Measurements from ENCODE around the gene MYO15B.

MYO15B gene

DNA sequence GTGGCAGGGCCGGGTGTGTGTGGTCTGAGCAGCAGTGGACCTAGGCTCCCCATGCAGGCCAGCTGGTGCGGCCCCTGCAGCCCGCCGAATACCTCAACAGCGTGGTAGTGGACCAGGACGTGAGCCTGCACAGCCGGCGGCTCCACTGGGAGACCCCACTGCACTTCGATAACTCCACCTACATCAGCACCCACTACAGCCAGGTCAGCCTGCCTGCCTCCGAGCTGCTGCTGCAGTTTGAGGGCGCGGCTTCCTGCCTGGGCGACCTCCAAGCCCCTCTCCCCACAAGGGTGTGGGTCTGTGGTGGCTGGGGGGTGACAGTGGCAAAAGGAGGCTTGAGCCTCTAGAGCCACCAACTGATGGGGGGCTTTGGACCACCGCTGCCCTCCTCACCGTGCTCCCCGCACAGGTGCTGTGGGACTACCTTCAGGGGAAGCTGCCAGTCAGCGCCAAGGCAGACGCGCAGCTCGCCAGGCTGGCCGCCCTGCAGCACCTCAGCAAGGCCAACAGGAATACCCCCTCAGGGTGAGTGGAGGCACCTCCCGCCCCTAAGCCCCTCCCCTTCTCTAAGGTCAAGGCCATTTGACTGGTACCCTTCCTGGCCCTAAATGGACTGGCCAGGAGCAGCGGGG, 37.2 kb downstream of the MYO15B start:
- no peak overlapping the region for H3K27ac ChIP-seq (ENCODE audit: low read length)
- TF ChIP-seq EZH2 (IDR thresholded peaks at IDR 0.05; ENCODE audit: borderline replicate concordance, low read depth, low read length, severe bottlenecking), result no peak
- TF ChIP-seq, protein P1, sequence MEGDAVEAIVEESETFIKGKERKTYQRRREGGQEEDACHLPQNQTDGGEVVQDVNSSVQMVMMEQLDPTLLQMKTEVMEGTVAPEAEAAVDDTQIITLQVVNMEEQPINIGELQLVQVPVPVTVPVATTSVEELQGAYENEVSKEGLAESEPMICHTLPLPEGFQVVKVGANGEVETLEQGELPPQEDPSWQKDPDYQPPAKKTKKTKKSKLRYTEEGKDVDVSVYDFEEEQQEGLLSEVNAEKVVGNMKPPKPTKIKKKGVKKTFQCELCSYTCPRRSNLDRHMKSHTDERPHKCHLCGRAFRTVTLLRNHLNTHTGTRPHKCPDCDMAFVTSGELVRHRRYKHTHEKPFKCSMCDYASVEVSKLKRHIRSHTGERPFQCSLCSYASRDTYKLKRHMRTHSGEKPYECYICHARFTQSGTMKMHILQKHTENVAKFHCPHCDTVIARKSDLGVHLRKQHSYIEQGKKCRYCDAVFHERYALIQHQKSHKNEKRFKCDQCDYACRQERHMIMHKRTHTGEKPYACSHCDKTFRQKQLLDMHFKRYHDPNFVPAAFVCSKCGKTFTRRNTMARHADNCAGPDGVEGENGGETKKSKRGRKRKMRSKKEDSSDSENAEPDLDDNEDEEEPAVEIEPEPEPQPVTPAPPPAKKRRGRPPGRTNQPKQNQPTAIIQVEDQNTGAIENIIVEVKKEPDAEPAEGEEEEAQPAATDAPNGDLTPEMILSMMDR (IDR thresholded peaks at IDR 0.05; ENCODE audit: borderline replicate concordance, extremely low read depth, low read length, poor library complexity, severe bottlenecking), result no peak
- DNase-seq, result no peak
- peaks cover 11% of the 10 kb centered on the region for H3K36me3 ChIP-seq (ENCODE audit: insufficient read depth, low read length)
- H3K9ac ChIP-seq (ENCODE audit: low read depth, low read length), result no peak overlapping the region
- H3K27me3 ChIP-seq (ENCODE audit: insufficient read depth, low read length, poor library complexity), result no peaks in the 10 kb centered on the region
- H3K4me3 ChIP-seq (ENCODE audit: low read depth in 1 of 2, low read length in 2 of 2), result no peak overlapping the region
- no peak overlapping the region for H3K4me2 ChIP-seq (ENCODE audit: insufficient read depth, low read length)
- 0 out of 2 replicates have a peak, but pooled peaks cover 7% of the 10 kb centered on the region for H4K20me1 ChIP-seq (ENCODE audit: insufficient read depth, low read length)
- H2AFZ ChIP-seq (ENCODE audit: low read depth, low read length), result no peak overlapping the region
- H3K9me3 ChIP-seq (ENCODE audit: insufficient read depth, low read length, severe bottlenecking), result no peaks in the 10 kb centered on the region
- no peaks in the 10 kb centered on the region for H3K4me1 ChIP-seq (ENCODE audit: insufficient read depth, low read length)
- no peaks in the 10 kb centered on the region for H3K79me2 ChIP-seq (ENCODE audit: insufficient read depth, low read length)
- no peak for ATAC-seq (ENCODE audit: insufficient read depth, low read depth)

DNA sequence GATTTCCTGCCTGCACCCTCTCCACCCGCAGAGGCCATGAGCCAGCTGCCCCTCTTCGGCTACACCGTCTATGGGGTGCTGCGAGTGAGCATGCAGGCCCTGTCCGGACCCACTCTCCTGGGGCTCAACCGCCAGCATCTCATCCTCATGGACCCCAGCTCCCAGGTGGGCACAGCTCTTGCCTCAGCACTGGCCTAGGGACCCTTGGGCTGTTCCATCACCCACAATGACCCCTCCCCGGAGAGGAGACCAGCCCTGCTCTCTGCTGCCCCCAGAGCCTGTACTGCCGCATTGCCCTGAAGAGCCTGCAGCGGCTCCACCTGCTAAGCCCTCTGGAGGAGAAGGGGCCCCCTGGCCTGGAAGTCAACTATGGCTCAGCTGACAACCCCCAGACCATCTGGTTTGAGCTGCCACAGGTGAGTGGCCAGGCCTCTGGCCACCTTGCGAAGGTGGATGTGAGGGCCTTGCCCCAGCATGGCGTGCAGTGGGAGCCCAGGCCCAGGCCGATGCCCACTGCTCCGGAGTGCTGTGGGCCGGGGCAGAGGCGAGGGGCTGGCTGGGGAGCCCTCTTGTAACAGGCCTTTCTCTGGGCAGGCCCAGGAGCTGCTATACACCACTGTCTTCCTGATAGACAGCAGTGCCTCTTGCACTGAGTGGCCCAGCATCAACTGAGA, 38.4 kb downstream of the MYO15B start:
- ATAC-seq (ENCODE audit: insufficient read depth, low read depth) (peak; percentile 83), DNase-seq (peak; percentile 59)
- H3K9ac ChIP-seq (ENCODE audit: low read depth, low read length), result no peak overlapping the region
- no peak overlapping the region for H3K4me3 ChIP-seq (ENCODE audit: low read depth in 1 of 2, low read length in 2 of 2)
- TF ChIP-seq EZH2 (IDR thresholded peaks at IDR 0.05; ENCODE audit: borderline replicate concordance, low read depth, low read length, severe bottlenecking), result no peak
- TF ChIP-seq, protein P1 (IDR thresholded peaks at IDR 0.05; ENCODE audit: borderline replicate concordance, extremely low read depth, low read length, poor library complexity, severe bottlenecking), result peak; percentile 79
- 0 out of 2 replicates have a peak, but pooled peaks cover 5% of the 10 kb centered on the region for H4K20me1 ChIP-seq (ENCODE audit: insufficient read depth, low read length)
- no peak overlapping the region for H3K27ac ChIP-seq (ENCODE audit: low read length)
- peaks cover 18% of the 10 kb centered on the region for H3K36me3 ChIP-seq (ENCODE audit: insufficient read depth, low read length)
- no peak overlapping the region for H2AFZ ChIP-seq (ENCODE audit: low read depth, low read length)
- H3K9me3 ChIP-seq (ENCODE audit: insufficient read depth, low read length, severe bottlenecking), result no peaks in the 10 kb centered on the region
- H3K27me3 ChIP-seq (ENCODE audit: insufficient read depth, low read length, poor library complexity), result no peaks in the 10 kb centered on the region
- no peak overlapping the region for H3K4me2 ChIP-seq (ENCODE audit: insufficient read depth, low read length)
- no peaks in the 10 kb centered on the region for H3K4me1 ChIP-seq (ENCODE audit: insufficient read depth, low read length)
- H3K79me2 ChIP-seq (ENCODE audit: insufficient read depth, low read length), result no peaks in the 10 kb centered on the region

DNA sequence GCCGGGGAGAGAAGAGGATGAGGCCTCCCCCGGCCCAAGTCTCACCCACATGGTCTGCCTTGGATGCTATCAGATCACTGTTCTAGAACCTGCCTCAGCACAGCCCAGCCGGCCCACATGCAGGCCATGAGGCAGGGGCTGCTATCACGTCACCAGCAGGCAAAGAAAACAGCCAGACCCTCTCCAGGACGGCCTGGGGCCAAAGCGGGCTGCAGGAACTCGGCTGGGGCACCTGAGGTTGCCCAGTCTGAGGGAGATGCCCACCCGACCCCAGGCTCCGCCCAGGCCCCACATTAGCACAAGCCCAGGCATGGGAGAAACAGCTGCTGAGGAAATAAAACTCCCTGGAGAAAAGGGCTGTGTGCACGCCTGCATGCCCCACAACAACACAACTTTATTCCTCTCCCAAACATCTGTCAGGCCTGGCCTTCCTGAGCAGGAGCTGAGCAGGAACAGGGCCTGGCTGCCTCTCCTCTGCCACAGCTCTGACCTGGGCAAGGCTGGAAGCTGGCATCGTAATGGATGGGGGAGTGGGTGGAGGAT, 39.0 kb downstream of the MYO15B start:
- ATAC-seq (ENCODE audit: insufficient read depth, low read depth), result no peak
- peaks cover 22% of the 10 kb centered on the region for H3K36me3 ChIP-seq (ENCODE audit: insufficient read depth, low read length)
- no peak overlapping the region for H3K4me2 ChIP-seq (ENCODE audit: insufficient read depth, low read length)
- H3K27ac ChIP-seq (ENCODE audit: low read length), result no peak overlapping the region
- no peak for TF ChIP-seq EZH2 (IDR thresholded peaks at IDR 0.05; ENCODE audit: borderline replicate concordance, low read depth, low read length, severe bottlenecking)
- TF ChIP-seq, protein P1 (IDR thresholded peaks at IDR 0.05; ENCODE audit: borderline replicate concordance, extremely low read depth, low read length, poor library complexity, severe bottlenecking), result no peak
- H3K9me3 ChIP-seq (ENCODE audit: insufficient read depth, low read length, severe bottlenecking), result no peaks in the 10 kb centered on the region
- H3K27me3 ChIP-seq (ENCODE audit: insufficient read depth, low read length, poor library complexity), result no peaks in the 10 kb centered on the region
- H3K4me3 ChIP-seq (ENCODE audit: low read depth in 1 of 2, low read length in 2 of 2), result no peak overlapping the region
- DNase-seq, result no peak
- H3K9ac ChIP-seq (ENCODE audit: low read depth, low read length), result no peak overlapping the region
- 0 out of 2 replicates have a peak, but pooled peaks cover 5% of the 10 kb centered on the region for H4K20me1 ChIP-seq (ENCODE audit: insufficient read depth, low read length)
- no peaks in the 10 kb centered on the region for H3K79me2 ChIP-seq (ENCODE audit: insufficient read depth, low read length)
- H3K4me1 ChIP-seq (ENCODE audit: insufficient read depth, low read length), result no peaks in the 10 kb centered on the region
- no peak overlapping the region for H2AFZ ChIP-seq (ENCODE audit: low read depth, low read length)
